Mammary epithelial cell (primary cell): Measurements from ENCODE around the gene WTIP.

Experiments
- EZH2 ChIP-seq: IDR thresholded peaks from 2 replicates; pipeline ENCODE4 v1.6.1; 2012; ENCODE audit warnings: low read length, inconsistent platforms, borderline replicate concordance
- TF ChIP-seq, protein P1 (sequence below), 2 donors: IDR thresholded peaks in 1 of 2; conservative IDR thresholded peaks in 1 of 2; 2 replicates each; pipeline ENCODE4 v1.5.1; 2011 to 2012; ENCODE audit warnings: inconsistent platforms in 2 of 2, low read length in 2 of 2, mild to moderate bottlenecking in 2 of 2, control low read depth in 1 of 2, low read depth in 1 of 2; ENCODE audit not compliant: insufficient read depth in 1 of 2; ENCODE audit errors: extremely low read depth in 1 of 2

GRCh38 chr19:34506026-34506370 lies 24.4 kb downstream of the WTIP start:
- TF ChIP-seq, protein P1, sequence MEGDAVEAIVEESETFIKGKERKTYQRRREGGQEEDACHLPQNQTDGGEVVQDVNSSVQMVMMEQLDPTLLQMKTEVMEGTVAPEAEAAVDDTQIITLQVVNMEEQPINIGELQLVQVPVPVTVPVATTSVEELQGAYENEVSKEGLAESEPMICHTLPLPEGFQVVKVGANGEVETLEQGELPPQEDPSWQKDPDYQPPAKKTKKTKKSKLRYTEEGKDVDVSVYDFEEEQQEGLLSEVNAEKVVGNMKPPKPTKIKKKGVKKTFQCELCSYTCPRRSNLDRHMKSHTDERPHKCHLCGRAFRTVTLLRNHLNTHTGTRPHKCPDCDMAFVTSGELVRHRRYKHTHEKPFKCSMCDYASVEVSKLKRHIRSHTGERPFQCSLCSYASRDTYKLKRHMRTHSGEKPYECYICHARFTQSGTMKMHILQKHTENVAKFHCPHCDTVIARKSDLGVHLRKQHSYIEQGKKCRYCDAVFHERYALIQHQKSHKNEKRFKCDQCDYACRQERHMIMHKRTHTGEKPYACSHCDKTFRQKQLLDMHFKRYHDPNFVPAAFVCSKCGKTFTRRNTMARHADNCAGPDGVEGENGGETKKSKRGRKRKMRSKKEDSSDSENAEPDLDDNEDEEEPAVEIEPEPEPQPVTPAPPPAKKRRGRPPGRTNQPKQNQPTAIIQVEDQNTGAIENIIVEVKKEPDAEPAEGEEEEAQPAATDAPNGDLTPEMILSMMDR (conservative IDR thresholded peaks at IDR 0.05 in 1 of 2, IDR thresholded peaks at IDR 0.05 in 1 of 2; ENCODE audit: extremely low read depth in 1 of 2, insufficient read depth in 1 of 2, low read depth in 1 of 2, low read length in 2 of 2) = no peak
- no peak for TF ChIP-seq EZH2
